Measurements from ENCODE around the gene ABHD2.

The ABHD2 gene

DNA sequence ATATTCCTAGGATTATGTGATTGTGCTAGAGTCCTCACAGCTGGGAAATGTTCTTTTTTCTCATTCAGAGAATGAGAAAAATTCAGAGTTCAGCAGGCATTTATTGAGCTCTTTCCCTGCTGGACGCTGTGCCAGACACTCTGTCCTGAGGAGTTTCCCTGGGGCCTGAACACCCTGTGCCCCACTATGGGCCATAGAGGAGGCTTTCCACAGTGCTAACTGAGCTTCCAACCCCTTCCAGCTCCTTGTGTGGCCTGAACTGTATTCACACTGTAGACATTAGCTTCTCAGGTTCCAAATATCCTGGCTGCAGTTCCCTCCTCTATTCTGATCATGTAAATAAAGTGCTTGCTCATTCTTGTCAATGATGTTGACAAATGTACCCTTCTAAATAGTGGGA lies 10.0 kb downstream of the ABHD2 start:
- peak in 4 of 51 donors; percentile 15 to 43 (median 26) for DNase-seq

DNA sequence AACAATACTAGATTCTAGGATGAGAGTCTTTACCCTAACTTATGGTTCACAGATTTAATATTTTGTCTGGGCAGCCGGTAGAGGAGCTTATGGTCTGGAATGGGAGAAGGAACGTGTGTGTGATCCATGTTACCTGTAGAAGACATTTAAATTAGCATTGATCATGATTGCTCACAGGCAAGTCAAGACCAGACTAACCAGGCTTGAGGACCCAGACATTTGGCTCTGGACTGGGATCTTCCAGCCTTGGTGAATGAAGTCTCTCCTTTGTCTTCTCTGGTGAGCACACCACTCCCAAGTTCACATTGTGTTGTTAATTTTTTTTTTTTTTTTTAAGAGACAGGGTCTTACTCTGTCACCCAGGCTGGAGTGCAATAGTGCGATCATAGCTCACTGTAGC lies 11.7 kb downstream of the ABHD2 start:
- no peak for DNase-seq

DNA sequence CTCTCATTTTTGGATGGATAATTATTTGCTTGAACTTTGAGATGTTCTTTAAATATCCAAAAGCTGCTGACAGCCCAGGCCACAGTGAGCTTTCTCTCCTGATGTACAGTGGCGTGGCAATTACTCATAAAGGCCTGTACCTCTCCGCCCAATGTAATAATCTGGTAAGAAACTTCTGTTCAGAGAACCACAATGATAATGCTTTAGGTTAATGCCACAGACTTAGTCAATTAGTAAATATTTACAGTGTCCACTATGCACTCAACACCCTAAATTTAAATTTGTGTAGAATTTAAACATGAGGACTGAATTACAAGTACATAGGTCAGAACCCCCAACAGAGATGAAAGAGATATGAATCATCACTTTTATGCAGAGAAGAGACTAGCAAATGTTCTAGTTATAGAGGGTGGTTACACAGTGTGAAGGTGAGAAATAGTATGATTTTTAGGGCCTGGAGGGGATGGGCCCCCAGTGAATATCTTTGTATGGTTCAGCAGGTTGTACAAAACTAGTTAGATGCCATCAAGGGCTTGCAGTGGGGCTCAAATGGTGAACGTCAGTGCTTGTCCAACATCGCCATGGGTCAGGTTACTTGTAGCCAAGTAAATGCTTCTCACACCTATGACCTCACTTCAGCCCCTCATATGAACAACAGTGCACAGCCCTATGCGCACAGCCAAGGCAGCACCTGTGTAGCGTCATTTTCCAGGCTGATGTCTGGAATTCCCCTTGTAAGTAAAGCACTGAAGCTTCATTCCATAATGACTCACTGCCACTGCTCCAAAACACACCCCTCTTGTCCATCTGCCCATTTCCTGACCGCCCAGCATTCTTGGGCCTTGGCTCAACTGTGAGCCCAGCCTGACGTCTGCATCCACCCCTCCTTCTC lies 13.3 kb downstream of the ABHD2 start:
- peak in 9 of 51 donors; percentile 16 to 54 (median 29) for DNase-seq

- DNase-seq = no peak
These were observed 15.4 kb downstream of the ABHD2 start for GRCh38 chr15:89103481-89104171.

GRCh38 chr15:89104172-89104564 lies 15.9 kb downstream of the ABHD2 start:
- peak in 6 of 51 donors; percentile 16 to 43 (median 29) for DNase-seq

- no peak for DNase-seq
These were observed 16.9 kb downstream of the ABHD2 start for GRCh38 chr15:89105147-89105546.

GRCh38 chr15:89106200-89106599 lies 17.9 kb downstream of the ABHD2 start:
- no peak for DNase-seq

- DNase-seq = no peak
These were observed 19.7 kb downstream of the ABHD2 start for GRCh38 chr15:89107984-89108383.

DNA sequence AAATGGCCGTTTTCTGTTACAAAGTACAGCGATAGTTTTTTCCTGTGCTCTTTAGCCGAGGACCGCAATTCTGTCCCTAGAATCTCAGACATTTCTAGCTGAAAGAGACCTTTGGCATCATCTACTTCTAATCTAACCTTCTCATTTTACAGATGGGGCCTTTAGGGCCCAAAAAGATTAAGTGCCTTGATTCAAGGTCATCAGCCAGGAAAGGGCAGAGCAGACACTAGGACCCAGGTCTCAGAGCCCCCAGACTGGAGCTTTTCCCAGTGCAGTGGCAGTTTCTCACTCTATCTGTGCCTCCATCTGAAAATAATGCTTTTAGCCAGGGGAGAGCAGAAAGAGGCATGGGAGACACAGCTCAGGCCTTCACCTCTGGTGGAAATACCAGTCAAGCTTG lies 20.6 kb downstream of the ABHD2 start:
- no peak for DNase-seq

DNA sequence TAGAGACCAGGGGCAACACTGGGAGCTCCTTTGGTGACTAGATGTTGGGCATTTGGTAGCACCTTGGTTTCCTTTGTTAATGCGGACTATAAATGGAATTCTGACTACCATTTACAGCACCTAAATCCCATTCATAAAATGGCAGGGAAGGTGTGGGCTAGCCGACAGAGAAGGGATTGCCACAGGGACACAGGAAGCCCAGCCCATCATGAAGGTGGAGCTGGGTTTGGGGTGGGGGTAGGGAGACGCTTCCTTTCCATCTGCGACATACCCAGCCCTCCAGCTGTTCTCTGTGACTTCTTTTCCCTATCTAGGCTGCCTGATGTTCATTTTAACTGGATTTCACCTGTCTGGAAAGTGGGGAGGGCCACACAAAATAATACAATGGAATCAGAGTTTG lies 21.0 kb downstream of the ABHD2 start:
- DNase-seq = no peak

DNA sequence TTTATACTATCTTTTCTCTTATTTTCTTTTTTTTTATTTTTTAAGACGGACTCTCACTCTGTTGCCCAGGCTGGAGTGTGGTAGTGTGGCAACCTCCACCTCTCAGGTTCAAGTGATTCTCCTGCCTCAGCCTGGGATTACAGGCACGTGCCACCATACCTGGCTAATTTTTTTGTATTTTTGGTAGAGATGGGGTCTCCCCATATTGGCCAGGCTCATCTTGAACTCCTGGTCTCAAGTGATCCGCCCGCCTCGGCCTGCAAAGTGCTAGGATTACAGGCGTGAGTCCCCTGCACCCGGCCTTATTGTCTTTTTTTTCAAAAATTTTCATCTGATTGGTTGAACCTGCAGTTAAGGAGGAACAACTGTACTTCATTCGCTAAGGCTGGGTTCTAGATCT lies 21.8 kb downstream of the ABHD2 start:
- no peak for DNase-seq

GRCh38 chr15:89111352-89111751 lies 23.1 kb downstream of the ABHD2 start:
- DNase-seq = no peak

DNA sequence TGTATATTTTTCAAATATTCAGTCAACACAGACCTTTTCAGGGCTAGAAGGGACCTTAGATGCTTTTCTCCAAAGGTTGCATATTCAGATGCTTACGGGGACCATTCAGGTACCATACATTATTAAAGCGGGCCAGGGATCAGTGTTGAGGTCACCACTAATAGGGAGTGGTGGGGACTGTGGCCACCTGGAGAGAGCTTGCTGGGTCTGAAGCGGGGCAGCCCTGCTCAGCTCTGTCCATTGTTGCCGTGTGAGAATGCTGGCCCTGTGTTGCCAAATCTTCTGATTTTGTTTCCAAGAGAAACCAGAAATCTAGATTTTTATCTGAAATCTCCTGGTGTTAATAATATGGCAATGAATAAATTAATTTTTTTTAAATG lies 23.7 kb downstream of the ABHD2 start:
- peak in 2 of 51 donors; percentile 39 to 53 for DNase-seq

DNA sequence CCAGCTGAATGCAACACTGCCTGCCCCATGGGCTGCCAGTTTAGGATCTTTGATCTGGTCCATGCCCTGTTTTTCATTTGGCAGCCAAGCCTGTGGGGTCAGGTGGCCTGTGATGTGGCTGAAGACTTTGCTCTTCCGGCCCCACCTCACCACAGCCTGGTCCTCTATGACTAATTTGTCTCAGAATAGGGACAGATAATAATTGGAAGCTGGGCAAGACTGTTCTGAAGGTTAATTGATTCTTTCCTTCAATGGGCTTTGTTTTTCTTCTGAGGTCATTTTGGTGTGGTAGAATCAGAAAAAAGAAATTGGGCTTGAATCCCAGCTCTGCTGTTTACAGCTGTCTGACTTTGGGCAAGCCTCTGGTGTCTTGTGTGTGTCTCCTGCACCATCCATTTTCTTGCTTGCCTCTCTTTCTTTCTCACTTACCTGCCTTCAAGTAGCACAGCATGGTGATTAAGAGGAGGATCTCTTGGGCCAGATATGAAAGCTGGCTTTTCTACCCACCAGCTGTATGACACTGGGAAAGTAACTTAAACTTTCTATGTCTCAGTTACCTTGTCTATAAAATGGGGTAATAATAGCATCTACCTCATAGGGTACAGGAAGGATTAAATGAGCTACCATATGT lies 24.2 kb downstream of the ABHD2 start:
- peak in 23 of 51 donors; percentile 17 to 69 (median 40) for DNase-seq

- peak in 1 of 51 donors; percentile 49 for DNase-seq
These were observed 25.2 kb downstream of the ABHD2 start for GRCh38 chr15:89113296-89114024.

DNA sequence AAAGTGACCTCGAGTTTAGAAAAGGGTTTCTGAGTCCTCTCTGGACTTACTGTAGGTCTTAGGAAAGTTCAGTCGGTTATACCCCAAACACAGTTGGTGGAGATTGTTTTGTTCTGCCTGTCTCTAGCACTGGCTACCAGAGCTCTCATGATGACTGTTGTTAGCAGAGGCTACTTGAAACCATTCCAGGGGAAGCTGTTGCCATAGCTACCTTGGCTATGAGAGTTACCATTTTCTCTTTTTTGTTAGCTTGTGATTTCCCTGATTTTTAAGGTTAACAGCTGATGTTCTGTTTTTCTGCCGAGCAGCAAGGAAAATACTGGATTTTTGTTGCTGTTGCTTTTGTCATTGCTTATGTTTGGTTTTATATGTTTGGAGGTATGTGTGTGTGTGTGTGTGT lies 26.7 kb downstream of the ABHD2 start:
- peak in 11 of 51 donors; percentile 19 to 45 (median 27) for DNase-seq

DNA sequence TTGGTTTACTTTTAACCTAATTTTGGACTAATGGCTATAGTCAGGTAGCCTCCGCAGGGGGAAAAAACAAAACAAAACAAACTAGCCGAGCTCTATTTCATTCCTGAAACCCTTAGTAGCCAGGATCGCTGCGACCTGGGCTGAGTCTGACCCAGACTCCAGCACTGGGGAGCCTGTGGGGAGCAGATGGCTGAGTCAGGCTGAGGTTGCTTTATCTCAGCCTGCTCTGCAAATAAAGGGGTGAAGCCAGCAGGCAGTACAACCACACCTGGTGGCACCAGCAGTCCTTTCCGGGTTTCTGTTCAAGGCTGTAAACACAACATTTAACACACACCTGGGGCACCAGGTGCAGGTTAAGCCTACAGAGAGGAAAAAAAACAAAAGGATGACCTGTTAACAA lies 27.3 kb downstream of the ABHD2 start:
- peak in 1 of 51 donors; percentile 17 for DNase-seq

DNA sequence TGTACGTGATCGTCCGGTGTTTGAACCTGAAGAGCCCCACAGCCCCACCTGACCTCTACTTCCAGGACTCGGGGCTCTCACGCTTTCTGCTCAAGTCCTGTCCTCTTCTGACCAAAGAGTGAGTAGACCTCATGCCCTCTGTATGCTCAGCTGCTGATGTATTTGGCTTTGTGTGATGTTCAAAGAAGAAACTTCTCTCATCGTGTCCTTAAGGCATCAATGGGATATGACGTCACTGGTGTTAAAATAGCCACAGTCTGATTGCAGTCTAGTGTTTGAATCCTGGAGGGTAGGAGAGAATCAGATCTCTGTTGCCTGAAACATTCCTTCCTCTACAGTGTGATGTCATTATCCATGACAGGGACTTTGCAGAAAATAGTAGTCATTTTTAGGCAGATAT lies 28.1 kb downstream of the ABHD2 start:
- DNase-seq = no peak

- no peak for DNase-seq
These were observed 29.5 kb downstream of the ABHD2 start for GRCh38 chr15:89117790-89118189.

GRCh38 chr15:89118481-89118989 lies 30.3 kb downstream of the ABHD2 start:
- no peak for DNase-seq

All from hypothalamus (tissue), 51 donors.